Right renal pelvis (tissue), 4 donors: ENCODE measurements around the gene HLA-DPB1. TPM values are rescaled to one million over a fixed set of nuclear protein-coding genes. Genes with fewer than 3 reads are reported as not detected.
"Not testable (repeated sequence)": the region's sequence is repeated elsewhere in the genome, so short reads cannot be mapped to it uniquely, and the experiment has no call there.

ENCODE experiments used
- DNase-seq, 4 donors: peaks; one replicate each; pipeline ENCODE4 v3.0.0-alpha.2; 2013; ENCODE audit warnings: low read depth in 4 of 4, low spot score in 3 of 4, missing footprints in 1 of 4
- polyA plus RNA-seq, 4 donors: library from polyadenylated mRNA; unstranded; fragments of 120-200 nt; gene quantifications; one replicate each; pipeline ENCODE4 v1.2.1, GENCODE V29; 2013; ENCODE audit not compliant: insufficient read length in 4 of 4

HLA-DPB1 gene
- polyA plus RNA-seq, 4 donors, result 18.4 to 24.2 (median 21.3) TPM

GRCh38 chr6:33093855-33094254 is 18.1 kb downstream of the HLA-DPB1 start:
- no peak for DNase-seq

GRCh38 chr6:33095681-33096080 is 19.9 kb downstream of the HLA-DPB1 start:
- no peak for DNase-seq

- not testable (repeated sequence) for DNase-seq
Observed at GRCh38 chr6:33101121-33101737, 25.4 kb downstream of the HLA-DPB1 start.

GRCh38 chr6:33103776-33104175 is 28.0 kb downstream of the HLA-DPB1 start:
- no peak for DNase-seq

- no peak for DNase-seq
Observed at GRCh38 chr6:33104887-33105286, 29.1 kb downstream of the HLA-DPB1 start.

GRCh38 chr6:33105386-33105785 is 29.6 kb downstream of the HLA-DPB1 start:
- DNase-seq, result no peak

- no peak for DNase-seq
Observed at GRCh38 chr6:33105916-33106871, 30.4 kb downstream of the HLA-DPB1 start.

- DNase-seq, result no peak
Observed at GRCh38 chr6:33107641-33108040, 31.9 kb downstream of the HLA-DPB1 start.

- no peak for DNase-seq
Observed at GRCh38 chr6:33108307-33108706, 32.5 kb downstream of the HLA-DPB1 start.

GRCh38 chr6:33112148-33112547 is 36.4 kb downstream of the HLA-DPB1 start:
- DNase-seq, result peak; percentile 18 to 40 (median 26)

GRCh38 chr6:33113755-33114154 is 38.0 kb downstream of the HLA-DPB1 start:
- no peak for DNase-seq

- no peak for DNase-seq
Observed at GRCh38 chr6:33114406-33114805, 38.6 kb downstream of the HLA-DPB1 start.

GRCh38 chr6:33116417-33116816 is 40.6 kb downstream of the HLA-DPB1 start:
- no peak for DNase-seq

- DNase-seq, result peak in 1 of 4 donors; percentile 15
Observed at GRCh38 chr6:33116841-33117711, 41.3 kb downstream of the HLA-DPB1 start.

- no peak for DNase-seq
Observed at GRCh38 chr6:33117811-33118277, 42.1 kb downstream of the HLA-DPB1 start.

- DNase-seq, result peak in 2 of 4 donors; percentile 24 to 34
Observed at GRCh38 chr6:33118525-33119123, 42.8 kb downstream of the HLA-DPB1 start.

GRCh38 chr6:33120001-33120400 is 44.2 kb downstream of the HLA-DPB1 start:
- no peak for DNase-seq

- no peak for DNase-seq
Observed at GRCh38 chr6:33123181-33123580, 47.4 kb downstream of the HLA-DPB1 start.

GRCh38 chr6:33123732-33124524 is 48.1 kb downstream of the HLA-DPB1 start:
- DNase-seq, result no peak

- DNase-seq, result no peak
Observed at GRCh38 chr6:33124525-33124901, 48.7 kb downstream of the HLA-DPB1 start.
